ENCODE measurements around the gene TMED4.

TMED4 gene

GRCh38 chr7:44595934-44596635, 14.1 kb upstream of the TMED4 start:
- no peaks in the 10 kb centered on the region for H4K20me1 ChIP-seq (ENCODE audit: low read depth, low read length)
- H2AFZ ChIP-seq (ENCODE audit: low read depth, low read length, severe bottlenecking), result no peak overlapping the region
- H3K9me3 ChIP-seq (ENCODE audit: insufficient read depth, low read length), result no peaks in the 10 kb centered on the region
- no peak overlapping the region for H3K4me2 ChIP-seq (ENCODE audit: low read depth, low read length, poor library complexity, severe bottlenecking)
- no peak overlapping the region for H3K4me3 ChIP-seq (ENCODE audit: insufficient read depth, low read length, poor library complexity, severe bottlenecking)
- no peaks in the 10 kb centered on the region for H3F3A ChIP-seq (ENCODE audit: insufficient read depth)
- H3K27ac ChIP-seq (ENCODE audit: low read depth, low read length), result no peak overlapping the region
- TF ChIP-seq EZH2phosphoT487 (conservative IDR thresholded peaks at IDR 0.05; ENCODE audit: low read length), result no peak
- no peak for TF ChIP-seq CTCF (IDR thresholded peaks at IDR 0.05; ENCODE audit: insufficient read depth, low read length, poor library complexity, severe bottlenecking)
- no peaks in the 10 kb centered on the region for H3K79me2 ChIP-seq (ENCODE audit: insufficient read depth, low read length)
- no peaks in the 10 kb centered on the region for H3K36me3 ChIP-seq (ENCODE audit: low read length)
- H3K9me2 ChIP-seq (replicated peaks; ENCODE audit: insufficient read depth, low read length), result no peaks in the 10 kb centered on the region
- no peak overlapping the region for H3K9ac ChIP-seq (ENCODE audit: low read length)
- no peaks in the 10 kb centered on the region for H3K27me3 ChIP-seq (ENCODE audit: low read length)

GRCh38 chr7:44590910-44591309, 8.9 kb upstream of the TMED4 start:
- TF ChIP-seq CTCF (IDR thresholded peaks at IDR 0.05; ENCODE audit: insufficient read depth, low read length, poor library complexity, severe bottlenecking), result no peak
- no peak for TF ChIP-seq EZH2phosphoT487 (conservative IDR thresholded peaks at IDR 0.05; ENCODE audit: low read length)

DNA sequence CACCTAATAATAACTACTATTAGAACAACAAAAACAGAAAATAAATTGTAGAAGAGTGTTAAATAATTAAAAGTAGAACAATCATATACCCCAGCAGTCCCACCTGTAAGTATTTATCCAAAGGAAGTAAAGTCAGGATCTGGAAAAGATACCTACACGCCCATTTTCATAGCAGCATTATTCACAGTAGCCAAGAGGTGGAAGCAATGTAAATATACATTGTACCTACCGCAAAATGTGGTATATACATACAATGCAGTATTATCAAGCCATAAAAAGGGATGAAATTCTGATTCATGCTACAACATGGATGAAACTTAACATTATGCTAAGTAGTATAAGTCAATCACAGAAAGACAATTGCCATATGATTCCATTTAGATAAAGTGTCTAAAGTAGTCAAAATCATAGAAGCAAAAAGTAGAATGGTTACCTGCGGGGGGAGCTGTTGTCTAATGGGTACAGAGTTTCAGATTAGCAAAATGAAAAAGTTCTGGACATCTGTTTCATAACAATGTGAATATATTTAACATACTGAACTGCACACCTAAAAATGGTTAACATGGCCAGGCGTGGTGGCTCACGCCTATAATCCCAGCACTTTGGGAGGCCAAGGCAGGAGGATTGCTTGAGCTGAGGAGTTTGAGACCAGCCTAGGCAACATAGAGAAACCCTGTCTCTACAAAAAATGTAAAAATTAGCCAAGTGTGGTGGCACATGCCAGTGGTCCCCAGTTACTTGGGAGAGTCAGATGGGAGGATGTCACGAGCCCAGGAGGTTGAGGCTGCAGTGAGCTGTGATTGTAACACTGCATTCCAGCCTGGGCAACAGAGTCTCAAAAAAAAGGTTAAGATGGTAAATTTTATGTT, 6.0 kb upstream of the TMED4 start:
- Histone ChIP-seq H3K9ac (ENCODE audit: low read length) (no peak overlapping the region), H3K4me2 (ENCODE audit: low read depth, low read length, poor library complexity, severe bottlenecking) (no peak overlapping the region), H3F3A (ENCODE audit: insufficient read depth) (no peaks in the 10 kb centered on the region), H3K27ac (ENCODE audit: low read depth, low read length) (no peak overlapping the region), H3K9me3 (ENCODE audit: insufficient read depth, low read length) (no peaks in the 10 kb centered on the region), H3K27me3 (ENCODE audit: low read length) (no peaks in the 10 kb centered on the region), H4K20me1 (ENCODE audit: low read depth, low read length) (no peaks in the 10 kb centered on the region), H3K9me2 (replicated peaks; ENCODE audit: insufficient read depth, low read length) (no peaks in the 10 kb centered on the region), H3K36me3 (ENCODE audit: low read length) (no peaks in the 10 kb centered on the region), H2AFZ (ENCODE audit: low read depth, low read length, severe bottlenecking) (no peak overlapping the region), H3K4me3 (ENCODE audit: insufficient read depth, low read length, poor library complexity, severe bottlenecking) (no peak overlapping the region), H3K79me2 (ENCODE audit: insufficient read depth, low read length) (no peaks in the 10 kb centered on the region)
- TF ChIP-seq EZH2phosphoT487 (conservative IDR thresholded peaks at IDR 0.05; ENCODE audit: low read length), result no peak
- peak; percentile 80 for TF ChIP-seq CTCF (IDR thresholded peaks at IDR 0.05; ENCODE audit: insufficient read depth, low read length, poor library complexity, severe bottlenecking)

More at GRCh38 chr7:44590910-44591309, 8.9 kb upstream of the TMED4 start:
- H3K9me2 ChIP-seq (replicated peaks; ENCODE audit: insufficient read depth, low read length), result no peaks in the 10 kb centered on the region
- H3K9me3 ChIP-seq (ENCODE audit: insufficient read depth, low read length), result no peaks in the 10 kb centered on the region
- no peak overlapping the region for H2AFZ ChIP-seq (ENCODE audit: low read depth, low read length, severe bottlenecking)
- H3K79me2 ChIP-seq (ENCODE audit: insufficient read depth, low read length), result no peaks in the 10 kb centered on the region
- H3K27ac ChIP-seq (ENCODE audit: low read depth, low read length), result no peak overlapping the region
- no peaks in the 10 kb centered on the region for H4K20me1 ChIP-seq (ENCODE audit: low read depth, low read length)
- H3K4me2 ChIP-seq (ENCODE audit: low read depth, low read length, poor library complexity, severe bottlenecking), result no peak overlapping the region
- no peaks in the 10 kb centered on the region for H3K36me3 ChIP-seq (ENCODE audit: low read length)
- no peak overlapping the region for H3K4me3 ChIP-seq (ENCODE audit: insufficient read depth, low read length, poor library complexity, severe bottlenecking)
- no peak overlapping the region for H3K9ac ChIP-seq (ENCODE audit: low read length)
- no peaks in the 10 kb centered on the region for H3K27me3 ChIP-seq (ENCODE audit: low read length)
- no peaks in the 10 kb centered on the region for H3F3A ChIP-seq (ENCODE audit: insufficient read depth)
